ENCODE measurements around the gene RIPOR3. TPM values are rescaled to one million over a fixed set of nuclear protein-coding genes. Genes with fewer than 3 reads are reported as not detected.

The RIPOR3 gene
- total and polyA plus RNA-seq, 4 donors, result 5.6 to 90.3 (median 16.3) TPM

- no peak for TF ChIP-seq FOXA1 (IDR thresholded peaks at IDR 0.05)
- TF ChIP-seq HNF4A (conservative IDR thresholded peaks at IDR 0.05), result no peak
- TF ChIP-seq EGR1 (IDR thresholded peaks at IDR 0.05; ENCODE audit: low read depth in 2 of 2), result no peak
- no peak for TF ChIP-seq CTCF (IDR thresholded peaks at IDR 0.05; ENCODE audit: low read depth, low read length, missing input control)
- no peak for TF ChIP-seq FOXA2 (IDR thresholded peaks at IDR 0.05)
- no peak for TF ChIP-seq RXRA (IDR thresholded peaks at IDR 0.05)
- TF ChIP-seq JUND (IDR thresholded peaks at IDR 0.05), result no peak
- TF ChIP-seq YY1 (IDR thresholded peaks at IDR 0.05), result no peak
- no peak for TF ChIP-seq NR2F2 (IDR thresholded peaks at IDR 0.05)
- TF ChIP-seq SP1 (IDR thresholded peaks at IDR 0.05), result no peak
- TF ChIP-seq HNF4G (IDR thresholded peaks at IDR 0.05), result no peak
- TF ChIP-seq TAF1 (conservative IDR thresholded peaks at IDR 0.05), result no peak
- no peak for TF ChIP-seq REST (IDR thresholded peaks at IDR 0.05)
- no peak for TF ChIP-seq RAD21 (IDR thresholded peaks at IDR 0.05)
- no peak for TF ChIP-seq ZBTB33 (IDR thresholded peaks at IDR 0.05)
- no peak for TF ChIP-seq MAX (IDR thresholded peaks at IDR 0.05)
- WGBS, result 94% methylated on average over 6 of the region's 6 CpGs
- Histone ChIP-seq H3K27me3 (ENCODE audit: control insufficient read depth in 4 of 4, insufficient read depth in 4 of 4, low read length in 3 of 4) (no peaks in the 10 kb centered on the region), H3K4me1 (ENCODE audit: control insufficient read depth in 4 of 4, insufficient read depth in 4 of 4, low read length in 3 of 4) (peaks cover 7 to 19% (median 17%) of the 10 kb centered on the region in 4 donors), H3K9ac (ENCODE audit: low read depth in 1 of 2, low read length in 2 of 2) (no peak overlapping the region), H3K4me3 (ENCODE audit: low read depth in 1 of 3, low read length in 3 of 3) (no peak overlapping the region), H3K36me3 (ENCODE audit: control insufficient read depth in 4 of 4, insufficient read depth in 3 of 4, low read depth in 1 of 4, low read length in 3 of 4) (no peaks in the 10 kb centered on the region), H3K27ac (ENCODE audit: low read depth in 1 of 2, low read length in 2 of 2) (no peak overlapping the region), H3K9me3 (ENCODE audit: control insufficient read depth in 4 of 4, low read length in 3 of 4) (no peaks in the 10 kb centered on the region)
- no peak for DNase-seq (ENCODE audit: low spot score)
Measured at GRCh38 chr20:50683570-50683969, 7.8 kb downstream of the RIPOR3 start.

GRCh38 chr20:50682947-50683530, 8.3 kb downstream of the RIPOR3 start:
- 90% methylated on average over 8 of the region's 8 CpGs for WGBS
- TF ChIP-seq TAF1 (conservative IDR thresholded peaks at IDR 0.05) (no peak), FOXA1 (IDR thresholded peaks at IDR 0.05) (no peak), YY1 (IDR thresholded peaks at IDR 0.05) (no peak), CTCF (IDR thresholded peaks at IDR 0.05; ENCODE audit: low read depth, low read length, missing input control) (no peak), MAX (IDR thresholded peaks at IDR 0.05) (no peak), HNF4A (conservative IDR thresholded peaks at IDR 0.05) (no peak), ZBTB33 (IDR thresholded peaks at IDR 0.05) (no peak)
- DNase-seq (ENCODE audit: low spot score), result no peak
- Histone ChIP-seq H3K27ac (ENCODE audit: low read depth in 1 of 2, low read length in 2 of 2) (no peak overlapping the region), H3K9me3 (ENCODE audit: control insufficient read depth in 4 of 4, low read length in 3 of 4) (no peaks in the 10 kb centered on the region), H3K36me3 (ENCODE audit: control insufficient read depth in 4 of 4, insufficient read depth in 3 of 4, low read depth in 1 of 4, low read length in 3 of 4) (no peaks in the 10 kb centered on the region), H3K9ac (ENCODE audit: low read depth in 1 of 2, low read length in 2 of 2) (no peak overlapping the region), H3K4me1 (ENCODE audit: control insufficient read depth in 4 of 4, insufficient read depth in 4 of 4, low read length in 3 of 4) (peaks cover 9 to 21% (median 18%) of the 10 kb centered on the region in 4 donors), H3K27me3 (ENCODE audit: control insufficient read depth in 4 of 4, insufficient read depth in 4 of 4, low read length in 3 of 4) (no peaks in the 10 kb centered on the region), H3K4me3 (ENCODE audit: low read depth in 1 of 3, low read length in 3 of 3) (no peak overlapping the region)

Data from liver (tissue), 9 donors.